ENCODE measurements around the gene CRYBA2. TPM values are rescaled to one million over a fixed set of nuclear protein-coding genes. Genes with fewer than 3 reads are reported as not detected.

Gene CRYBA2
- total RNA-seq, 1 donor from 2014 or later = not detected

GRCh38 chr2:219001577-219002394 lies 8.6 kb upstream of the CRYBA2 start:
- Histone ChIP-seq H3K9me3 (ENCODE audit: low read depth) (no peaks in the 10 kb centered on the region), H3K4me1 (peaks cover 31% of the 10 kb centered on the region), H3K27me3 (peaks cover 100% of the 10 kb centered on the region), H3F3A (ENCODE audit: low read depth) (peaks cover 6% of the 10 kb centered on the region), H3K27ac (no peak overlapping the region), H3K4me2 (peak overlapping the region; percentile 96), H2AFZ (replicated peaks) (no peak overlapping the region), H3K4me3 (peak overlapping the region; percentile 52), H3K9ac (no peak overlapping the region), H4K20me1 (ENCODE audit: low read depth) (peaks cover 56% of the 10 kb centered on the region), H3K79me2 (ENCODE audit: low read depth) (no peaks in the 10 kb centered on the region), H3K36me3 (no peaks in the 10 kb centered on the region)
- TF ChIP-seq CTCF (IDR thresholded peaks at IDR 0.05) = no peak
- peak; percentile 90 for TF ChIP-seq EZH2 (IDR thresholded peaks at IDR 0.05)
- peak; percentile 79 for TF ChIP-seq EZH2phosphoT487 (IDR thresholded peaks at IDR 0.05)
- peak; percentile 39 for DNase-seq (ENCODE audit: low spot score)
- Mint-ChIP-seq H3K27me3 (ENCODE audit: insufficient read depth, low read depth) (peaks cover 66% of the 10 kb centered on the region), H3K36me3 (no peaks in the 10 kb centered on the region), H3K27ac (no peak overlapping the region), H3K4me3 (no peak overlapping the region), H3K9me3 (no peaks in the 10 kb centered on the region), H3K4me1 (peaks cover 23% of the 10 kb centered on the region)

GRCh38 chr2:219001100-219001576 lies 7.9 kb upstream of the CRYBA2 start:
- no peaks in the 10 kb centered on the region for H3K36me3 Mint-ChIP-seq

DNA sequence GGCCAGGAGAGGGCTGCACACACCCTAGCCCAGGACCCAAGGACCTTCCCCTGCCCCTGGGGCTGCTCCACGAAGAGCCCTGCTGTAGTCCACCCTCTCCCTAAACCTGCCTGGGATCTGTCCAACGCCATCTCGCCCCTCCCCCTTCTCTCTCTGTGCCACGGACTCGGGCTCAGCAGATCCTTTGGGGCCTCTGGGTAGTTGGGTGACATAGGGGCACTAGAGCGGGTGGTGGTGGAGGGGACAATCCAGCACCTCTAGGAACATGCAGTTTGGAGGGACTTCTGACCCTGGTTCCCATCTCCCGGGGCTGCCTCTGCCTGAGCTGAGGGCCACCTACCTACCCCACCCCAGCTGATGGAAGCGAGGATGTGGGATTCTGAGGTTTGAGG lies 7.3 kb upstream of the CRYBA2 start:
- Mint-ChIP-seq H3K9me3 (no peaks in the 10 kb centered on the region), H3K4me3 (peak overlapping the region; percentile 18), H3K27me3 (ENCODE audit: insufficient read depth, low read depth) (peaks cover 60% of the 10 kb centered on the region), H3K36me3 (no peaks in the 10 kb centered on the region), H3K4me1 (peaks cover 23% of the 10 kb centered on the region), H3K27ac (no peak overlapping the region)
- H3K9me3 ChIP-seq (ENCODE audit: low read depth) = no peaks in the 10 kb centered on the region
- H3K4me3 ChIP-seq = no peak overlapping the region
- no peak overlapping the region for H2AFZ ChIP-seq (replicated peaks)
- H3K4me2 ChIP-seq = no peak overlapping the region
- H3K79me2 ChIP-seq (ENCODE audit: low read depth) = no peaks in the 10 kb centered on the region
- peaks cover 100% of the 10 kb centered on the region for H3K27me3 ChIP-seq
- H4K20me1 ChIP-seq (ENCODE audit: low read depth) = peaks cover 60% of the 10 kb centered on the region
- TF ChIP-seq EZH2 (IDR thresholded peaks at IDR 0.05) (no peak), EZH2phosphoT487 (IDR thresholded peaks at IDR 0.05) (no peak), CTCF (IDR thresholded peaks at IDR 0.05) (no peak)
- no peak for DNase-seq (ENCODE audit: low spot score)
- no peak overlapping the region for H3K27ac ChIP-seq
- peaks cover 31% of the 10 kb centered on the region for H3K4me1 ChIP-seq
- H3F3A ChIP-seq (ENCODE audit: low read depth) = peaks cover 6% of the 10 kb centered on the region
- H3K9ac ChIP-seq = no peak overlapping the region
- H3K36me3 ChIP-seq = no peaks in the 10 kb centered on the region

More at GRCh38 chr2:219001100-219001576, 7.9 kb upstream of the CRYBA2 start:
- TF ChIP-seq CTCF (IDR thresholded peaks at IDR 0.05) (no peak), EZH2 (IDR thresholded peaks at IDR 0.05) (peak; percentile 84), EZH2phosphoT487 (IDR thresholded peaks at IDR 0.05) (no peak)
- H3K9ac ChIP-seq = no peak overlapping the region
- H4K20me1 ChIP-seq (ENCODE audit: low read depth) = peaks cover 57% of the 10 kb centered on the region
- H2AFZ ChIP-seq (replicated peaks) = no peak overlapping the region
- no peak for DNase-seq (ENCODE audit: low spot score)
- no peak overlapping the region for H3K4me3 ChIP-seq
- Mint-ChIP-seq H3K27ac (no peak overlapping the region), H3K4me3 (no peak overlapping the region), H3K9me3 (no peaks in the 10 kb centered on the region), H3K4me1 (peaks cover 23% of the 10 kb centered on the region), H3K27me3 (ENCODE audit: insufficient read depth, low read depth) (peaks cover 60% of the 10 kb centered on the region)
- H3K9me3 ChIP-seq (ENCODE audit: low read depth) = no peaks in the 10 kb centered on the region
- no peak overlapping the region for H3K27ac ChIP-seq
- H3K36me3 ChIP-seq = no peaks in the 10 kb centered on the region
- peak overlapping the region; percentile 96 for H3K4me2 ChIP-seq
- H3F3A ChIP-seq (ENCODE audit: low read depth) = peaks cover 6% of the 10 kb centered on the region
- no peaks in the 10 kb centered on the region for H3K79me2 ChIP-seq (ENCODE audit: low read depth)
- H3K4me1 ChIP-seq = peaks cover 31% of the 10 kb centered on the region
- H3K27me3 ChIP-seq = peaks cover 100% of the 10 kb centered on the region

Data from neural progenitor cell (in vitro differentiated cells).